Right kidney (tissue), 1 donor: ENCODE data around the gene THOC2.
"Not testable (repeated sequence)": the region's sequence is repeated elsewhere in the genome, so short reads cannot be mapped to it uniquely, and the experiment has no call there.

Experiments
- DNase-seq: peaks from one replicate; pipeline ENCODE4 v3.0.0-alpha.2; 2016

The THOC2 gene

DNA sequence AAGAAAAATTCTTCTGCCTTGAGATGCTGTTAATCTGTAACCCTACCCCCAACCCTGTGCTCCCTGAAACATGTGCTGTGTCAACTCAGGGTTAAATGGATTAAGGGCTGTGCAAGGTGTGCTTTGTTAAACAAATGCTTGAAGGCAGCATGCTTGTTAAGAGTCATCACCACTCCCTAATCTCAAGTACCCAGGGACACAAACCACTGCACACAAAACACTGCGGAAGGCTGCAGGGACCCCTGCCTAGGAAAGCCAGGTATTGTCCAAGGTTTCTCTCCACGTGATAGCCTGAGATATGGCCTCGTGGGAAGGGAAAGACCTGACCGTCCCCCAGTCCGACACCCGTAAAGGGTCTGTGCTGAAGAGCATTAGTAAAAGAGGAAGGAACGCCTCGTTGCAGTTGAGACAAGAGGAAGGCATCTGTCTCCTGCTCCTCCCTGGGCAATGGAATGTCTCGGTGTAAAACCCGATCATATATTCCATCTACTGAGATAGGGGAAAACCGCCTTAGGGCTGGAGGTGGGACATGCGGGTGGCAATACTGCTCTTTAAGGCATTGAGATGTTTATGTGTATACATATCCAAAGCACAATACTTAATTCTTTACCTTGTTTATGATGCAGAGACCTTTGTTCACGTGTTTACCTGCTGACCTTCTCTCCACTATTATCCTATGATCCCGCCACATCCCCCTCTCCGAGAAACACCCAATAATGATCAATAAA lies 53.0 kb downstream of the THOC2 start:
- not testable (repeated sequence) for DNase-seq

DNA sequence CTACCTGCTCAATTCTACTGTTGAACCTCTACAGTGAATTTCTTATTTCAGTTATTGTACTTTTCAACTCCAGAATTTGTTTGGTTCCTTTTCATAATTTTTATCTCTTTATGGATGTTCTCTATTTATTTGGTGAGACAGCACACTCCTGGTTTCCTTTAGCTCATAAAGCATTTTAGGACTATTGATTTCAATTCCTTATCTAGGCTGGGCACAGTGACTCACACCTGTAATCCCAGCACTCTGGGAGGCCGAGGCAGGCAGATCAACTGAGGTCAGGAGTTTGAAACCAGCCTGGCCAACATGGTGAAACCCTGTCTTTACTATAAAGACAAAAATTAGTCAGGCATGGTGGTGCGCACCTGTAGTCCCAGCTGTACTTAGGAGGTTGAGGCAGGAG lies 57.7 kb downstream of the THOC2 start:
- no peak for DNase-seq

GRCh38 chrX:123673813-123674212 lies 59.0 kb downstream of the THOC2 start:
- no peak for DNase-seq

- DNase-seq, result no peak
These were observed 67.7 kb downstream of the THOC2 start for GRCh38 chrX:123665197-123665596.

DNA sequence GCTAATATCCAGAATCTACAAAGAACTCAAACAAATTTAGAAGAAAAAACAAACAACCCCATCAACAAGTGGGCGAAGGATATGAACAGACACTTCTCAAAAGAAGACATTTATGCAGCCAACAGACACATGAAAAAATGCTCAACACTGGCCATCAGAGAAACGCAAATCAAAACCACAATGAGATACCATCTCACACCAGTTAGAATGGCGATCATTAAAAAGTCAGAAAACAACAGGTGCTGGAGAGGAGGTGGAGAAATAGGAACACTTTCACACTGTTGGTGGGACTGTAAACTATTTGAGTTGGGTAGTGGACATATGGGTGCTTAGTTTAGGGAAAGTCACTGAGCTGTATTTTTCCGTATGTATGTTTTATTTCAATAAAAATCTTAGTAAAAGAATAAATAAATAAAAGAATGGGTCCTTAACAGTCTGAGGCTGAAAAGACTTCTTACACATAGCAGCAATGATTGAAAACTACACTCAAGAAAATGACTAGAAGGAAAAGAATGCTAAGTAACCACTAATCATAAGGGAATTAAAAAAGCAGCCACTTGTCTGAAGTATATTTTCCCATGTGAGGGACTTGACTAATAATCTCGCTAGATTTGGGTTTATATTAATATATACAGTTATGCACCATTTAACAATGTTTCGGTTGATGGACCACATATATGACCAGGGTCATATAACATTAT lies 68.2 kb downstream of the THOC2 start:
- DNase-seq, result not testable (repeated sequence)

GRCh38 chrX:123663720-123664119 lies 69.1 kb downstream of the THOC2 start:
- DNase-seq, result not testable (repeated sequence)

DNA sequence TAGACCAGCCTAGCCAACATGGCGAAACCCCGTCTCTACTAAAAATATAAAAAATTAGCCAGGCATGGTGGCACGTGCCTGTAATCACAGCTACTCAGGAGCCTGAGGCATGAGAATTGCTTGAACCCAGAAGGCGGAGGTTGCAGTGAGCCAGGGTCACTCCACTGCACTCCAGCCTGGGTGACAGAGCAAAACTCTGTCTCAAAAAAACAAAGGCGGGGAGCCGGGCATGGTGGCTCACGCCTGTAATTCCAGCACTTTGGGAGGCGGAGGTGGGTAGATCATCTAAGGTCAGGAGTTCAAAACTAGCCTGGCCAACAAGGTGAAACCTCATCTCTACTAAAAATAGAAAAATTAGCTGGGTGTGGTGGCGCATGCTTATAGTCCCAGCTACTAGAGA lies 76.3 kb downstream of the THOC2 start:
- DNase-seq, result not testable (repeated sequence)

GRCh38 chrX:123648811-123649181 lies 84.1 kb downstream of the THOC2 start:
- peak; percentile 9 for DNase-seq

GRCh38 chrX:123648028-123648810 lies 84.6 kb downstream of the THOC2 start:
- DNase-seq, result peak; percentile 20

GRCh38 chrX:123647244-123647643 lies 85.6 kb downstream of the THOC2 start:
- DNase-seq, result no peak

- DNase-seq, result no peak
These were observed 103.3 kb downstream of the THOC2 start for GRCh38 chrX:123629502-123629901.

GRCh38 chrX:123626962-123627361 lies 105.9 kb downstream of the THOC2 start:
- DNase-seq, result no peak

- DNase-seq, result no peak
These were observed 106.9 kb downstream of the THOC2 start for GRCh38 chrX:123625952-123626351.

DNA sequence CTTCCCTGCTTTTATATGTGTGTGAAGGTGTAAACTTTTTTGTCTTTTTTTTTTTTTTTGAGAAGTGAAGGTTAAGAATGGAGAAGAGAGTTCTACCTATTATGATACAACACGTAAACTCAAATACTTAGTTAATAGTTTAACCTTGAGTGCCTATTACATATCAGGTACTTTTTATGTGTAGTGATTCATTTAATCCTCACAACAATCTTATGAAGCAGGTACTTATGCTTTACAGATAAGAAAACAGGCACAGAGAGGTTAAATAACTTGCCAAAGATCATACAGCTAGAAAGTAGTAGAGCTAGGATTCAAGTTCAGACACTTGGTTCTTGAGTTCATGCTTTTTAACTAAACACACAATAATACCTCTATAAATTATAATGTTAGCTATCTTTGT lies 107.4 kb downstream of the THOC2 start:
- DNase-seq, result no peak

DNA sequence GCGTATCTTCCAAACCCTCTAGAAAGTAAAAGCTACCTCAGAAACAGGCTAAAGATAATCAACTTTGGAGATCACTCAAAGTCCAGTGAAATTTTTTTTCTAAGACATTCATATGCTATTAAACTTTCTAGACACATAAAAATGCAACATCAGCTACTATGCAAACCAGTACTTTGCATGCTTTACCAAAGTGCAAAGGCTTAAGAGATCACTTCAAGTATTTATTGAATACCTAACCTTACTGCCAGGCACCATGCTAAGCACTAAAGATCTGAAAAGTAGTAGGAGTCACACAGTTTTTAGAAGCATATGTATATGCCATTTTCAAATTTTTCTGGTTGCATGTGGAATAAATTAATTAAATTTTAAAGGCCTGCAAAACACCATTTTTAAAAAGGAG lies 115.8 kb downstream of the THOC2 start:
- no peak for DNase-seq

DNA sequence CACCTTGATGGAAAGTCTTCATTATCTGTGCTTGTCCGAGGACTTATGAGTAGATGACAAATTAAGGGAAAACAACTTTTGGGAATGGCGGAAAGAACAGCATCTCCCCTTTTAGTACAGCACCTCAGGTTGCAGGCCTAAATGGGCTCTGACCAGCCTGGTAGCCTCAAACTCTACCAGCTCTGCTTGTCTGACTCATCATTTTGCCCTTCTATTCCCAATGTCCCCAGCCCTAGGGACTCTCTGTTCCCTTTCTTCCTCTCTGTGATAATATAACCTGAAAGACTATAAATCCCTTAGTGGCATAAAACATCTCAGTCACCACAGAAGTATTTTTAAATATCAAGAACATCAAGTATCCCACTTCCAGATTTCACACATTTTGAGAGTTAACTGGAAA lies 121.9 kb downstream of the THOC2 start:
- no peak for DNase-seq

GRCh38 chrX:123607806-123608205 lies 125.0 kb downstream of the THOC2 start:
- DNase-seq, result no peak

DNA sequence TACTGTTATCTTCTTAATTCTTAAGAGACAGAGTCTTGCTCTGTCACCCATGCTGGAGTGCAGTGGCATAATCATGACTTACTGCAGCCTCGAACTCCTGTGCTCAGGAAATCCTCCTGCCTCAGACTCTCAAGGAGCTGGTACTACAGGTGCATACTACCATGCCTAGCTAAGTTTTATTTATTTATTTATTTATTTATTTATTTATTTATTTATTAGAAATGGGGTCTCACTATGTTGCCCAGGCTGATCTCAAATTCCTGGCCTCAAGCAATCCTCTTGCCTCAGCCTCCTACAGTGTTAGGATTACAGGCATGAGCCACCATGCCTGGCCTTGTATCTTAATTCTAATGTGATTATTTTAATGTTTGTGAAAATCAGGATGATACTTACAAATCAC lies 125.6 kb downstream of the THOC2 start:
- no peak for DNase-seq

DNA sequence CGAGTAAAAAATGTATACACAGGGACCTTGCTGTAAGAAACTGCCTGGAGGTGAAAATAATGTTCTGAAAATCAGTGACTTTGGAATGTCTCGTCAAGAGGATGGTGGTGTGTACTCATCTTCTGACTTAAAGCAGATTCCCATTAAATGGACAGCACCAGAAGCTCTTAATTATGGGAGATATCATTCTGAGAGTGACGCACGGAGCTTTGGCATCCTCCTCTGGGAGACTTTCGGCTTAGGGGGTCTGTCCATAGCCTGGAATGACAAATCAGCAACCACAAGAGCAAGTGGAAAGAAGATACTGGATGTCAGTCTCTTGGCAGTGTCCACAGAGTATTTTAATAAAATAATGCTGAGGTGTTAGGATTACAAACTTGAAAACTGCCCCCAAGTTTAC lies 129.4 kb downstream of the THOC2 start:
- DNase-seq, result no peak

DNA sequence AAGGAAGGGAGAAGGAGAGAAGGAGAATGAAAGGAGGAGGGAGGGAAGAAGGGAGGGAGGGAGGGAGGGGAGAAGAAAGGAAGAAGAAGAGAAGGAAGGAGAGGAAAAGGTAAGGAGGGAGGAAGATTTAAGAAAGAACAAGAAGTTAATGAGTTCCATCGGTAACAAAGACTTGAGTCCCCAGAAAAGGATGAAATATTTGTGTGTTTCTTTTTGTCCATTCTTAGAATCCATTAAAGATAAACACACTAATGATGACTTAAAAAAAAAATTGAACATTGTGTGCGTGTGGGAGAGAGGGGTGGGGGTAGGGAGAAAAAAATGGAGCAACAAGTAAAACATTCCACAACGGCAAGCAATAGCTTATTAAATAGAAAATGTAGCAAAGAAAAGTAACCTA lies 131.4 kb downstream of the THOC2 start:
- DNase-seq, result no peak

- no peak for DNase-seq
These were observed 132.7 kb downstream of the THOC2 start for GRCh38 chrX:123600181-123600580.

DNA sequence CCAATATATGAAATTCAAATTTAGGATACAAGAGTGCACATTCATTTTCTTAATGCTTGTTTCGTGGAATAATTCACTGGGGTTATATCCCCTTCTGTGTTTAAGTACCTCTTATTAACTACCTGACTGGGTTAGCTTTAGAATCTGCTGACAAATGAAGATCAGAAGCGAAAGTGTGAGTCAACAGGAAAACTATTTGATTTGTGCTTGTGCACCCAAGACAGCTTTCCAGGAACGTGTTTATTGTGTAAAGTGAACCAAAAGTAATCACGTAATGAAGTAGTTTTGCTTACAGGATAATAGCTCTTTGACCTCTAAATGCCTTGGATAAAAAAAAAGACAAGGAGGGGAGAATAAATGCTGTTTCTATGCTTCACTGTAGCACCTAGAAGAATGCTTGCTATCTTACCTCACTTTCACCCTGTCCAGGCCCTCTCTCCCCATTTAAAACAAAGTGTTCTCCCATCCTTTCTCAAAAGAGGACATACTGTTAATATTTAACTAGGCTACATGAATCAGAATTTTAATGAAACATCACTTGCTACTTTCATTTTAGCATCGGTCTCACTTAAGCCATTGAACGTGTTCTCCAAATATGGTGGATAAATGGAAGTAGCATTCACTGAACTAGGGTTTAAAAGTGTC lies 141.9 kb downstream of the THOC2 start:
- DNase-seq, result no peak

GRCh38 chrX:123588723-123589122 lies 144.1 kb downstream of the THOC2 start:
- no peak for DNase-seq
